Tibial artery (tissue), 4 donors: ENCODE data around the gene CDH4.
"Not testable (repeated sequence)": the region's sequence is repeated elsewhere in the genome, so short reads cannot be mapped to it uniquely, and the experiment has no call there.

Experiments
- DNase-seq, 2 donors: peaks; one replicate each; pipeline ENCODE4 v3.0.0-alpha.2; 2019
- H3K27ac ChIP-seq, 2 donors: fragments of 200-600 bp; sonication (generic) in 1 of 2; 1 replicate in 1 of 2; 2 replicates in 1 of 2; pipeline ENCODE4 v1.5.1; 2018 to 2019; ENCODE audit warnings: mild to moderate bottlenecking in 1 of 2
- H3K27me3 ChIP-seq, 2 donors: fragments of 200-600 bp; sonication (generic) in 1 of 2; one replicate each; pipeline versions ENCODE4 v1.5.1 to v1.6.0; 2016 to 2019
- H3K36me3 ChIP-seq, 3 donors: fragments of 200-600 bp; sonication (generic) in 2 of 3; one replicate each; pipeline ENCODE4 v1.5.1; 2016 to 2019; ENCODE audit warnings: mild to moderate bottlenecking in 2 of 3
- H3K4me1 ChIP-seq, 4 donors: fragments of 200-600 bp; sonication (generic) in 2 of 4; 1 replicate in 3 of 4; 2 replicates in 1 of 4; pipeline ENCODE4 v1.5.1; 2016 to 2019
- H3K4me3 ChIP-seq, 2 donors: fragments of 200-600 bp; sonication (generic) in 1 of 2; 1 replicate in 1 of 2; 2 replicates in 1 of 2; pipeline ENCODE4 v1.5.1; 2018 to 2019; ENCODE audit warnings: mild to moderate bottlenecking in 2 of 2
- H3K9me3 ChIP-seq, 3 donors: fragments of 200-600 bp; sonication (generic) in 1 of 3; one replicate each; pipeline ENCODE4 v1.5.1; 2016 to 2019
- CTCF ChIP-seq, 2 experiments: fragments of 200-600 bp in 1 of 2; fragments of 450-650 bp in 1 of 2; IDR thresholded peaks; one replicate each; pipeline ENCODE4 v1.5.1; 2017 to 2019; ENCODE audit warnings: antibody characterized with exemption in 2 of 2, mild to moderate bottlenecking in 1 of 2, moderate library complexity in 1 of 2
- intact Hi-C: fragments of 100-400 bp; cut with DNase I; formaldehyde crosslinking; loops from one replicate; pipeline ENCODE4 v1.15.0; 2023; ENCODE audit warnings: low total_unique reads

The CDH4 gene

DNA sequence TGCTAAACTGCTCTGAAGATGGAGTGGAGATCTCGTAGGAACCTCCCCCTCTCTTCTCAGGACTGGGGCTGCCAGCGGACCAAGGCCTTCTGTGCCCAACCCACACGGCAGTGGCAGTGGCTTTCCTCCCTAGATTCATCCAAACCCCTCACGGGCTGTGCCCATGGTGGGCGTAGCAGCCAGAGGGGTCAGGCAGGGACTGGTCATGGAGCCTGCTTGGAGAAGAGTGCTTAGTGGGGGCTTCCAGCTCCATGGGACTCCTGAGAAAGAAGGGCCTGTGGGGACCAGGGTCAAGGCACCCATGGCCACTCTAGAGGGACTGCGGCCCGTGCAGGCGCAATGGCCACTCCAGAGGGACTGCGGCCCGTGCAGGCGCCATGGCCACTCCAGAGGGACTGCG is 727.0 kb downstream of the CDH4 start:
- H3K4me3 ChIP-seq = no peak overlapping the region
- DNase-seq = no peak
- peaks cover 31 to 59% (median 49%) of the 10 kb centered on the region in 3 donors for H3K36me3 ChIP-seq
- H3K27me3 ChIP-seq = no peaks in the 10 kb centered on the region
- H3K9me3 ChIP-seq = no peaks in the 10 kb centered on the region
- H3K4me1 ChIP-seq = no peaks in the 10 kb centered on the region
- TF ChIP-seq CTCF (IDR thresholded peaks at IDR 0.05) = no peak
- intact Hi-C loops = no loop called here
- H3K27ac ChIP-seq = no peak overlapping the region

GRCh38 chr20:61979701-61980635 is 727.9 kb downstream of the CDH4 start:
- intact Hi-C loops = no loop called here
- no peak for TF ChIP-seq CTCF (IDR thresholded peaks at IDR 0.05)
- Histone ChIP-seq H3K36me3 (peaks cover 24 to 60% (median 45%) of the 10 kb centered on the region in 3 donors), H3K4me3 (no peak overlapping the region), H3K4me1 (no peaks in the 10 kb centered on the region), H3K9me3 (no peaks in the 10 kb centered on the region), H3K27ac (no peak overlapping the region), H3K27me3 (no peaks in the 10 kb centered on the region)
- no peak for DNase-seq

GRCh38 chr20:61980647-61981583 is 728.9 kb downstream of the CDH4 start:
- TF ChIP-seq CTCF (IDR thresholded peaks at IDR 0.05) = peak; percentile 17 to 21
- no peak for DNase-seq
- no peaks in the 10 kb centered on the region for H3K27me3 ChIP-seq

DNA sequence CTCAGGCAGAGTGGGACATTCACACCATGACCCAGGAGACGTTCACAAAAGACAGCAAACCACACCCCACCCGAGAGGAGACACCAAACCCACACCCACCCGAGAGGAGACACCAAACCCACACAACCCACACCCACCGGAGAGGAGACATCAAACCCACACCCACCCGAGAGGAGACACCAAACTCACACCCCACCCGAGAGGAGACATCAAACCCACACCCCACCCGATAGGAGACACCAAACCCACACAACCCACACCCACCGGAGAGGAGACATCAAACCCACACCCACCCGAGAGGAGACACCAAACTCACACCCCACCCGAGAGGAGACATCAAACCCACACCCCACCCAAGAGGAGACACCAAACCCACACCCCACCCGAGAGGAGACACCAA is 729.6 kb downstream of the CDH4 start:
- DNase-seq, H3K4me1 ChIP-seq, H3K27me3 ChIP-seq, intact Hi-C loops, H3K27ac ChIP-seq, H3K9me3 ChIP-seq, H3K4me3 ChIP-seq: not testable (repeated sequence)
- peaks cover 10 to 58% (median 28%) of the 10 kb centered on the region in 3 donors for H3K36me3 ChIP-seq

More at GRCh38 chr20:61980647-61981583, 728.9 kb downstream of the CDH4 start:
- Histone ChIP-seq H3K4me1 (no peaks in the 10 kb centered on the region), H3K27ac (no peak overlapping the region), H3K9me3 (no peaks in the 10 kb centered on the region), H3K36me3 (peaks cover 16 to 62% (median 36%) of the 10 kb centered on the region in 3 donors), H3K4me3 (no peak overlapping the region)
- intact Hi-C loops = no loop called here

DNA sequence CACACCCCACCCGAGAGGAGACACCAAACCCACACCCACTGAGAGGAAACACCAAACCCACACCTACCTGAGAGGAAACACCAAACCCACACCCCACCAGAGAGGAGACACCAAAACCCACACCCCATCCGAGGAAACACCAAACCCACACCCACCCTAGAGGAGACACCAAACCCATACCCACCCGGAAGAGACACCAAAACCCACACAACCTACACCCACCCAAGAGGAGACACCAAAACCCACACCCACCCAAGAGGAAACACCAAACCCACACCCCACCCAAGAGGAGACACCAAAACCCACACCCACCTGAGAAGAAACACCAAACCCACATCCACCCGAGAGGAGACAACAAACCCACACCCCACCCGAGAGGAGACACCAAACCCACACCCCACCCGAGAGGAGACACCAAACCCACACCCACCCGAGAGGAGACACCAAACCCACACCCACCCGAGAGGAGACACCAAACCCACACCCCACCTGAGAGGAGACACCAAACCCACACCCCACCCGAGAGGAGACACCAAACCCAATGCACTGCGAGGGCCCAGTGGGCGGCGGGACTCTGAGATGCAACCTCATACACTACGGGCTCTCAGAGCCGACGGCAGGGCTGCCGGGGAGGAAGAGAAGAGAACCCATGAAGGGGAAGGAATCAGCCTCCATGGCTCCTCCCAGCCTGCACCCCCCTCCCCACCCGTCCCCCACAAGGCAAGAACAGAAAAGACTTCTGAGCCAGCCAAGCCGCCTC is 730.3 kb downstream of the CDH4 start:
- no peak overlapping the region for H3K4me3 ChIP-seq
- no peaks in the 10 kb centered on the region for H3K4me1 ChIP-seq
- no peak overlapping the region for H3K27ac ChIP-seq
- TF ChIP-seq CTCF (IDR thresholded peaks at IDR 0.05) = no peak
- no peaks in the 10 kb centered on the region for H3K9me3 ChIP-seq
- H3K27me3 ChIP-seq = no peaks in the 10 kb centered on the region
- H3K36me3 ChIP-seq = peaks cover 11 to 58% (median 32%) of the 10 kb centered on the region in 3 donors
- intact Hi-C loops = no loop called here
- no peak for DNase-seq
